ENCODE data around the gene CYGB. TPM values are rescaled to one million over a fixed set of nuclear protein-coding genes. Genes with fewer than 3 reads are reported as not detected.

The CYGB gene
- total and polyA plus RNA-seq, 2 of the 13 experiments (the other 11 are each of a cell fraction or from before 2014, with no cell fraction given), result 18.9 to 27.1 TPM

GRCh38 chr17:76569607-76570279 lies 32.2 kb upstream of the CYGB start (continued):
- TF ChIP-seq ZSCAN5A (CRISPR knock-in tag; IDR thresholded peaks at IDR 0.05; ENCODE audit: borderline replicate concordance), result no peak
- TF ChIP-seq ZBTB42 (CRISPR knock-in tag; IDR thresholded peaks at IDR 0.05), result no peak
- TF ChIP-seq MYC (CRISPR knock-in tag; IDR thresholded peaks at IDR 0.05; ENCODE audit: borderline replicate concordance), result peak; percentile 75; the same call in 1 of the 2 replicates
- 0 out of 2 replicates have a peak, but pooled peaks have one; percentile 34 for TF ChIP-seq ZBTB4 (CRISPR knock-in tag; IDR thresholded peaks at IDR 0.05; ENCODE audit: borderline replicate concordance)
- TF ChIP-seq PCBP1 (IDR thresholded peaks at IDR 0.05; ENCODE audit: borderline replicate concordance, low read depth, low read length), result peak; percentile 60; the same call in 1 of the 2 replicates
- TF ChIP-seq, protein P1, sequence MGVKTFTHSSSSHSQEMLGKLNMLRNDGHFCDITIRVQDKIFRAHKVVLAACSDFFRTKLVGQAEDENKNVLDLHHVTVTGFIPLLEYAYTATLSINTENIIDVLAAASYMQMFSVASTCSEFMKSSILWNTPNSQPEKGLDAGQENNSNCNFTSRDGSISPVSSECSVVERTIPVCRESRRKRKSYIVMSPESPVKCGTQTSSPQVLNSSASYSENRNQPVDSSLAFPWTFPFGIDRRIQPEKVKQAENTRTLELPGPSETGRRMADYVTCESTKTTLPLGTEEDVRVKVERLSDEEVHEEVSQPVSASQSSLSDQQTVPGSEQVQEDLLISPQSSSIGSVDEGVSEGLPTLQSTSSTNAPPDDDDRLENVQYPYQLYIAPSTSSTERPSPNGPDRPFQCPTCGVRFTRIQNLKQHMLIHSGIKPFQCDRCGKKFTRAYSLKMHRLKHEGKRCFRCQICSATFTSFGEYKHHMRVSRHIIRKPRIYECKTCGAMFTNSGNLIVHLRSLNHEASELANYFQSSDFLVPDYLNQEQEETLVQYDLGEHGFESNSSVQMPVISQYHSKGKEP (CRISPR knock-in tag; IDR thresholded peaks at IDR 0.05), result no peak
- TF ChIP-seq, protein P2, sequence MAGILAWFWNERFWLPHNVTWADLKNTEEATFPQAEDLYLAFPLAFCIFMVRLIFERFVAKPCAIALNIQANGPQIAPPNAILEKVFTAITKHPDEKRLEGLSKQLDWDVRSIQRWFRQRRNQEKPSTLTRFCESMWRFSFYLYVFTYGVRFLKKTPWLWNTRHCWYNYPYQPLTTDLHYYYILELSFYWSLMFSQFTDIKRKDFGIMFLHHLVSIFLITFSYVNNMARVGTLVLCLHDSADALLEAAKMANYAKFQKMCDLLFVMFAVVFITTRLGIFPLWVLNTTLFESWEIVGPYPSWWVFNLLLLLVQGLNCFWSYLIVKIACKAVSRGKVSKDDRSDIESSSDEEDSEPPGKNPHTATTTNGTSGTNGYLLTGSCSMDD (CRISPR knock-in tag; IDR thresholded peaks at IDR 0.05), result no peak
- TF ChIP-seq ZNF205 (CRISPR knock-in tag; IDR thresholded peaks at IDR 0.05), result peak; percentile 55; the same call in 1 of the 2 replicates
- TF ChIP-seq KLF16 (CRISPR knock-in tag; IDR thresholded peaks at IDR 0.05), result peak in 1 of 2 experiments; percentile 57; a peak in 1 of 4 replicates
- TF ChIP-seq SATB2 (CRISPR knock-in tag; IDR thresholded peaks at IDR 0.05), result no peak
- TF ChIP-seq HNRNPL (IDR thresholded peaks at IDR 0.05; ENCODE audit: low read depth, low read length), result peak; percentile 99
- no peak for TF ChIP-seq ZNF382 (CRISPR knock-in tag; IDR thresholded peaks at IDR 0.05; ENCODE audit: borderline replicate concordance)
- TF ChIP-seq ZNF503 (CRISPR knock-in tag; IDR thresholded peaks at IDR 0.05), result no peak
- peak; percentile 55 for TF ChIP-seq ASH2L (IDR thresholded peaks at IDR 0.05; ENCODE audit: insufficient read length, low read depth, low read length)
- peak; percentile 81 for TF ChIP-seq ZNF331 (CRISPR knock-in tag; IDR thresholded peaks at IDR 0.05)
- TF ChIP-seq KLF6 (CRISPR knock-in tag; IDR thresholded peaks at IDR 0.05), result no peak
- peak; percentile 68 for TF ChIP-seq SALL2 (CRISPR knock-in tag; IDR thresholded peaks at IDR 0.05)
- TF ChIP-seq ZFP36L1 (CRISPR knock-in tag; IDR thresholded peaks at IDR 0.05), result 0 out of 2 replicates have a peak, but pooled peaks have one; percentile 31
- TF ChIP-seq IRX3 (CRISPR knock-in tag; IDR thresholded peaks at IDR 0.05; ENCODE audit: borderline replicate concordance, low read depth), result no peak
- no peak for TF ChIP-seq SCMH1 (CRISPR knock-in tag; IDR thresholded peaks at IDR 0.05; ENCODE audit: borderline replicate concordance)
